Measurements from ENCODE around the gene POLR2E. TPM values are rescaled to one million over a fixed set of nuclear protein-coding genes. Genes with fewer than 3 reads are reported as not detected.

POLR2E gene
- total and polyA plus RNA-seq, 2 of the 8 experiments (the other 6 are each of a cell fraction or from before 2014, with no cell fraction given), result 281 to 381 TPM

- peaks cover 6% of the 10 kb centered on the region for H3K23me2 ChIP-seq (ENCODE audit: low read depth, low read length)
- no peak overlapping the region for H2AFZ ChIP-seq (ENCODE audit: low read length)
- no peak overlapping the region for H4K5ac ChIP-seq (ENCODE audit: insufficient read length, low read depth, low read length)
- no peak overlapping the region for H2BK20ac ChIP-seq (ENCODE audit: low read length)
- no peak overlapping the region for H3K4me2 ChIP-seq (ENCODE audit: insufficient read depth in 1 of 2, low read depth in 2 of 2, low read length in 2 of 2)
- no peak overlapping the region for H2BK15ac ChIP-seq (ENCODE audit: low read length)
- no peak overlapping the region for H2AK5ac ChIP-seq (ENCODE audit: low read depth, low read length)
- peaks cover 0 to 8% (median 6%) of the 10 kb centered on the region in 4 experiments; a peak in 6 of 7 replicates for H3K4me1 ChIP-seq (replicated peaks in 1 of 4; ENCODE audit: control insufficient read depth in 3 of 4, insufficient read depth in 4 of 4, low read length in 3 of 4)
- no peak overlapping the region for H4K8ac ChIP-seq (ENCODE audit: extremely low read depth, insufficient read depth, low read length)
- TF ChIP-seq CHD2 (IDR thresholded peaks at IDR 0.05; ENCODE audit: low read length) (0 out of 2 replicates have a peak, but pooled peaks have one; percentile 19), BRCA1 (IDR thresholded peaks at IDR 0.05; ENCODE audit: low read depth, low read length) (no peak), SP1 (IDR thresholded peaks at IDR 0.05; ENCODE audit: low read depth, low read length) (peak; percentile 87)
- H3K9ac ChIP-seq (replicated peaks in 1 of 4; ENCODE audit: extremely low read depth in 1 of 4, low read depth in 3 of 4, low read length in 3 of 4), result no peak overlapping the region
- no peak overlapping the region for H3K56ac ChIP-seq (replicated peaks; ENCODE audit: insufficient read length, low read depth, low read length)
- ChIA-PET POLR2A (ENCODE audit: partially characterized antibody) (interaction anchor here (1.1 to 16.4 kb wide), 5 partner anchors 12 to 224 kb away, joined by 3 to 509 read pairs (median 4); partner anchors contain the start of genes ARHGAP45, CIRBP, CNN2 and RNU6-2), CTCF (ENCODE audit: partially characterized antibody) (interaction anchor here (0.6 to 1.4 kb wide), 3 partner anchors 20 to 35 kb away, joined by 3 to 4 read pairs (median 4); no protein-coding TSS in a partner anchor)
- 80% methylated on average over 5 of the region's 10 CpGs; no CpG with 5 or more reads in 1 of the 2 experiments for WGBS, 2 experiments (ENCODE audit: extremely low coverage in 1 of 2, insufficient coverage in 1 of 2, insufficient read length in 1 of 2, insufficient replicate concordance in 2 of 2, low coverage in 1 of 2, low lambda C conversion rate in 2 of 2, missing lambda C conversion rate in 1 of 2)
- H3K18ac ChIP-seq (ENCODE audit: extremely low read depth, low read length), result no peak overlapping the region
- no peaks in the 10 kb centered on the region for H3K27me3 ChIP-seq (replicated peaks in 1 of 4; ENCODE audit: control insufficient read depth in 3 of 4, extremely low read depth in 1 of 4, insufficient read depth in 3 of 4, low read length in 3 of 4)
- H2BK120ac ChIP-seq (replicated peaks; ENCODE audit: low read depth, low read length), result no peak overlapping the region
- H3K79me2 ChIP-seq (ENCODE audit: control insufficient read depth in 1 of 2, insufficient read depth in 2 of 2, low read length in 2 of 2), result no peaks in the 10 kb centered on the region
- peak in 1 of 2 experiments; percentile 85 for DNase-seq (ENCODE audit: low read depth in 1 of 2, low spot score in 2 of 2)
- peaks cover 0 to 2% of the 10 kb centered on the region in 2 experiments for H4K20me1 ChIP-seq (replicated peaks in 1 of 2; ENCODE audit: control insufficient read depth in 1 of 2, insufficient read depth in 2 of 2, low read length in 2 of 2)
- H2BK5ac ChIP-seq (ENCODE audit: low read depth, low read length), result no peak overlapping the region
- H3K4me3 ChIP-seq (ENCODE audit: extremely low read depth in 1 of 4, insufficient read depth in 2 of 4, low read depth in 3 of 4, low read length in 4 of 4), result no peak overlapping the region
- no peak overlapping the region for H3K14ac ChIP-seq (ENCODE audit: insufficient read length)
- no peak overlapping the region for H4K91ac ChIP-seq (replicated peaks; ENCODE audit: insufficient read length, low read length)
- H3K4ac ChIP-seq (replicated peaks; ENCODE audit: insufficient read length, low read depth, low read length), result no peak overlapping the region
- H3K36me3 ChIP-seq (ENCODE audit: control insufficient read depth in 2 of 4, insufficient read depth in 4 of 4, low read length in 3 of 4), result peaks cover 0 to 14% (median 0%) of the 10 kb centered on the region in 4 experiments; a peak in 1 of 8 replicates
- H3K9me3 ChIP-seq (ENCODE audit: insufficient read depth in 2 of 2, low read depth in 1 of 2, low read length in 1 of 2), result peaks cover 0 to 5% of the 10 kb centered on the region in 2 experiments; a peak in 1 of 4 replicates
- no peak for FAIRE-seq
- H3K23ac ChIP-seq (ENCODE audit: insufficient read length), result no peak overlapping the region
- no peak overlapping the region for H3K27ac ChIP-seq (ENCODE audit: low read depth, low read length)
- H3K79me1 ChIP-seq (ENCODE audit: low read depth, low read length), result no peaks in the 10 kb centered on the region
- no peak overlapping the region for H2BK12ac ChIP-seq (ENCODE audit: low read depth, low read length)
Observed at GRCh38 chr19:1045247-1045603, 50.0 kb downstream of the POLR2E start.
